H9 (cell line): ENCODE results near the gene LYPD4. TPM values are rescaled to one million over a fixed set of nuclear protein-coding genes. Genes with fewer than 3 reads are reported as not detected.

Experiments used
- DNase-seq: peaks from one replicate; pipeline ENCODE4 v3.0.0-alpha.2; 2017
- H2AFZ ChIP-seq: one replicate; pipeline ENCODE4 v1.6.1; 2013; ENCODE audit warnings: mild to moderate bottlenecking, low read length, control low read depth, moderate library complexity
- H2AK5ac ChIP-seq: 2 replicates; pipeline ENCODE4 v1.6.1; 2013; ENCODE audit warnings: low read length, control low read depth, mixed read lengths; ENCODE audit not compliant: insufficient read length
- H2BK120ac ChIP-seq: one replicate; pipeline ENCODE4 v1.6.1; 2013; ENCODE audit warnings: low read depth, mild to moderate bottlenecking, low read length, control low read depth, inconsistent platforms; ENCODE audit not compliant: poor library complexity, severe bottlenecking
- H2BK12ac ChIP-seq: 2 replicates; pipeline ENCODE4 v1.6.1; 2013; ENCODE audit warnings: low read length, control low read depth, mixed read lengths, low read depth; ENCODE audit not compliant: insufficient read length
- H2BK15ac ChIP-seq: 2 replicates; pipeline ENCODE4 v1.6.1; 2013; ENCODE audit warnings: low read depth, low read length, control low read depth
- H2BK20ac ChIP-seq: one replicate; pipeline ENCODE4 v1.6.1; 2013; ENCODE audit warnings: low read depth, mild to moderate bottlenecking, low read length, control low read depth, inconsistent platforms; ENCODE audit not compliant: poor library complexity, severe bottlenecking
- H2BK5ac ChIP-seq: 2 replicates; pipeline ENCODE4 v1.6.1; 2013; ENCODE audit warnings: low read length, control low read depth, mixed read lengths; ENCODE audit not compliant: insufficient read length
- H3K14ac ChIP-seq: 2 replicates; pipeline ENCODE4 v1.6.1; 2013; ENCODE audit warnings: low read length, control low read depth; ENCODE audit not compliant: insufficient read depth
- H3K18ac ChIP-seq: 2 replicates; pipeline ENCODE4 v1.6.1; 2013; ENCODE audit warnings: low read depth, mild to moderate bottlenecking, mixed read lengths, low read length, control low read depth; ENCODE audit not compliant: insufficient read length
- H3K23ac ChIP-seq: 2 replicates; pipeline ENCODE4 v1.6.1; 2013; ENCODE audit warnings: low read length, control low read depth, mixed read lengths, low read depth; ENCODE audit not compliant: insufficient read length
- H3K23me2 ChIP-seq: 2 replicates; pipeline ENCODE4 v1.6.1; 2013; ENCODE audit warnings: low read depth, mild to moderate bottlenecking, mixed read lengths, low read length, control low read depth; ENCODE audit not compliant: insufficient read length, poor library complexity, severe bottlenecking
- H3K27ac ChIP-seq: 2 replicates; pipeline ENCODE4 v1.5.1; 2013; ENCODE audit warnings: low read length, control low read depth, mixed read lengths, low read depth; ENCODE audit not compliant: insufficient read length
- H3K27me3 ChIP-seq: 2 replicates; pipeline ENCODE4 v1.6.1; 2013; ENCODE audit warnings: low read length, control low read depth, inconsistent platforms; ENCODE audit not compliant: insufficient read depth
- H3K4ac ChIP-seq: 2 replicates; pipeline ENCODE4 v1.6.1; 2013; ENCODE audit warnings: low read depth, mild to moderate bottlenecking, control low read depth, inconsistent platforms, low read length, moderate library complexity
- H3K4me1 ChIP-seq: 2 replicates; pipeline ENCODE4 v1.6.1; 2013; ENCODE audit warnings: low read length, control low read depth, inconsistent platforms; ENCODE audit not compliant: insufficient read depth
- H3K4me2 ChIP-seq: 2 replicates; pipeline ENCODE4 v1.6.1; 2013; ENCODE audit warnings: low read length, control low read depth, mixed read lengths; ENCODE audit not compliant: insufficient read length, insufficient read depth
- H3K56ac ChIP-seq: 2 replicates; pipeline ENCODE4 v1.6.1; 2013; ENCODE audit warnings: low read depth, mild to moderate bottlenecking, mixed read lengths, low read length, control low read depth; ENCODE audit not compliant: insufficient read length
- H3K79me1 ChIP-seq: 2 replicates; pipeline ENCODE4 v1.6.1; 2013; ENCODE audit warnings: low read depth, mild to moderate bottlenecking, moderate library complexity, low read length, control low read depth, inconsistent platforms; ENCODE audit not compliant: insufficient read depth, poor library complexity, severe bottlenecking
- H3K79me2 ChIP-seq: 2 replicates; pipeline ENCODE4 v1.6.1; 2013; ENCODE audit warnings: low read length, control low read depth, inconsistent platforms; ENCODE audit not compliant: insufficient read depth
- H3K9ac ChIP-seq: 2 replicates; pipeline ENCODE4 v1.6.1; 2013; ENCODE audit warnings: low read length, control low read depth, mixed read lengths; ENCODE audit not compliant: insufficient read length; ENCODE audit errors: extremely low read depth
- H3K9me3 ChIP-seq: one replicate; pipeline ENCODE4 v1.6.1; 2013; ENCODE audit warnings: low read depth, low read length, inconsistent platforms; ENCODE audit not compliant: control insufficient read depth
- H3T11ph ChIP-seq: one replicate; pipeline ENCODE4 v1.6.1; 2013; ENCODE audit warnings: mild to moderate bottlenecking, low read length, control low read depth, inconsistent platforms
- H4K20me1 ChIP-seq: one replicate; pipeline ENCODE4 v1.6.1; 2013; ENCODE audit not compliant: control insufficient read depth, insufficient read length, insufficient read depth
- H4K5ac ChIP-seq: 2 replicates; pipeline ENCODE4 v1.6.1; 2013; ENCODE audit warnings: low read depth, mild to moderate bottlenecking, mixed read lengths, low read length, control low read depth; ENCODE audit not compliant: insufficient read length
- H4K8ac ChIP-seq: replicated peaks from 2 replicates; pipeline ENCODE4 v1.6.1; 2013; ENCODE audit warnings: low read length, control low read depth, mixed read lengths, low read depth; ENCODE audit not compliant: insufficient read length
- H4K91ac ChIP-seq: 2 replicates; pipeline ENCODE4 v1.6.1; 2013; ENCODE audit warnings: low read depth, mild to moderate bottlenecking, moderate library complexity, mixed read lengths, low read length, control low read depth; ENCODE audit not compliant: insufficient read length
- H3K27ac Mint-ChIP-seq, 3 experiments: 2 replicates in 2 of 3; 3 replicates in 1 of 3; pipeline ENCODE4 v1.8.0; 2020 to 2021; ENCODE audit warnings: mixed read lengths in 3 of 3, mild to moderate bottlenecking in 1 of 3, moderate library complexity in 1 of 3
- H3K27me3 Mint-ChIP-seq: 2 replicates; pipeline ENCODE4 v1.8.0; 2021; ENCODE audit warnings: low read depth, mild to moderate bottlenecking, moderate library complexity, mixed read lengths
- H3K36me3 Mint-ChIP-seq, 3 experiments: 2 replicates in 2 of 3; 3 replicates in 1 of 3; pipeline ENCODE4 v1.8.0; 2020 to 2021; ENCODE audit warnings: low read depth in 3 of 3, mixed read lengths in 3 of 3; ENCODE audit not compliant: insufficient read depth in 1 of 3
- H3K4me1 Mint-ChIP-seq, 2 experiments: 2 replicates each; pipeline ENCODE4 v1.8.0; 2020; ENCODE audit warnings: mixed read lengths in 2 of 2
- H3K4me3 Mint-ChIP-seq, 2 experiments: 2 replicates in 1 of 2; 3 replicates in 1 of 2; pipeline ENCODE4 v1.8.0; 2020 to 2021; ENCODE audit warnings: mild to moderate bottlenecking in 2 of 2, mixed read lengths in 2 of 2, moderate library complexity in 1 of 2
- H3K9me3 Mint-ChIP-seq, 2 experiments: 2 replicates in 1 of 2; 3 replicates in 1 of 2; pipeline ENCODE4 v1.8.0; 2020; ENCODE audit warnings: mild to moderate bottlenecking in 2 of 2, mixed read lengths in 2 of 2, moderate library complexity in 1 of 2
- CTCF ChIP-seq: fragments of 200-600 bp; sonication (generic); conservative IDR thresholded peaks from 3 replicates; pipeline ENCODE4 v1.8.0; 2021; ENCODE audit warnings: antibody characterized with exemption, mild to moderate bottlenecking
- WGBS: extraction: QIAGEN DNeasy Blood & Tissue Kit; methylation state at CpG from one replicate; pipeline ENCODE4 v1.1.7; 2013; ENCODE audit warnings: missing lambda C conversion rate, low lambda C conversion rate, mixed read lengths; ENCODE audit not compliant: insufficient read length; ENCODE audit errors: extremely low coverage; 5-methylcytosine and 5-hydroxymethylcytosine counted together
- total RNA-seq: library from RNA; stranded (reverse); gene quantifications from 2 replicates; pipeline ENCODE4 v1.2.1, GENCODE V29; 2021

LYPD4 gene
- total RNA-seq, 1 experiment from 2014 or later, result not detected

DNA sequence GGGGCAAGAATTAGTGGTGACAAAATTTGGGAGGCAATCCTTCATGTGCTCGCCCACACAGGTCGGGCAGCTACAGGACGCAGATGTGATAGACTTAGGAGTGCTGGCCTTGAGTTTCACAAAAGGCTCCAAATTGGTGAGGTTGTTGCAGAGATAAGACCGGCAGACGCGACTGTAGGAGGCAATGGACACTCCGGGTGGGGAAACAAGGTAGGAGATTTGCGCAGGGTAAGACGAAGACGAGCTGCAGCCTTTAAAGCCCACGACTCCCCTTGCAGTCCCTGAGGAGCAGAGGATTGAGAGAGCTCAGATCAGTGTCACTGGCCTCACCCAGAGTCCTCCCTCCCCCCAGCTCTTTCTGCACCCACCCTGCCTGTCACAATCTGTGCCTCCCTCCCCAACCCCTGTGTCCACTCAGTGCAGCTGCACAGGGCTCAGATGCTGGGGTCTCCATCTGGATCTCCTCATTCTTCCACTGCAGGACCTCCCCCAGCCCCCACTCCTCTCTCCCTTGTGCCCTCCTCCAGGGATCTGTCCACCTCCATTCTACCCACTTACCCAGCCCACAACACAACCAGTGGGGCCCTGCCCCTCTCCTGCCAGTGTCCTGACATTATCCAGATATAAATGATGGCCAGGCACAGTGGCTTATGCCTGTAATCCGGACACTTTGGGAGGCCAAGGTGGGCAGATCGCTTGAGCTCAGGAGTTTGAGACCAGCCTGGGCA is 6.3 kb downstream of the LYPD4 start:
- Mint-ChIP-seq H3K4me3 (no peak overlapping the region), H3K27me3 (peaks cover 16% of the 10 kb centered on the region), H3K27ac (no peak overlapping the region), H3K4me1 (no peaks in the 10 kb centered on the region), H3K36me3 (no peaks in the 10 kb centered on the region), H3K9me3 (peaks cover 0 to 59% of the 10 kb centered on the region in 2 experiments; a peak in 2 of 5 replicates)
- Histone ChIP-seq H3T11ph (no peak overlapping the region), H4K91ac (no peak overlapping the region), H3K4me1 (no peaks in the 10 kb centered on the region), H3K14ac (no peak overlapping the region), H4K8ac (no peak overlapping the region), H3K4ac (no peak overlapping the region), H3K18ac (no peak overlapping the region), H3K27me3 (no peaks in the 10 kb centered on the region), H2BK12ac (no peak overlapping the region), H3K4me2 (no peak overlapping the region), H3K9ac (no peak overlapping the region), H2AFZ (no peak overlapping the region), H3K23me2 (peaks cover 2% of the 10 kb centered on the region), H3K27ac (no peak overlapping the region), H3K56ac (no peak overlapping the region), H2BK120ac (no peak overlapping the region), H2BK5ac (no peak overlapping the region), H4K5ac (no peak overlapping the region), H2AK5ac (no peak overlapping the region), H3K23ac (no peak overlapping the region), H3K9me3 (no peaks in the 10 kb centered on the region), H2BK20ac (no peak overlapping the region), H3K79me2 (no peaks in the 10 kb centered on the region), H2BK15ac (no peak overlapping the region), H3K79me1 (no peaks in the 10 kb centered on the region), H4K20me1 (no peaks in the 10 kb centered on the region)
- DNase-seq, result no peak
- WGBS, result no CpG with 5 or more reads among the region's 13 CpGs
- no peak for TF ChIP-seq CTCF
